Measurements from ENCODE around the gene SH3D19. TPM values are rescaled to one million over a fixed set of nuclear protein-coding genes. Genes with fewer than 3 reads are reported as not detected.
A peak's percentile ranks its signal among the peaks of the same experiment; 100 is the strongest.

SH3D19 gene
- total RNA-seq = 9.4 and 22.8 TPM in 2 replicates

- peak; percentile 40 for DNase-seq (ENCODE audit: low read depth)
Observed at GRCh38 chr4:151325111-151325948, at the start of gene SH3D19. SH3D19 (minus strand) TSS chr4:151325605; CDS start chr4:151325352, 253 bp downstream.

- DNase-seq (ENCODE audit: low read depth) = peak; percentile 77
Observed at GRCh38 chr4:151362404-151363164, 37.2 kb upstream of the SH3D19 start.

- no peak for DNase-seq (ENCODE audit: low read depth)
Observed at GRCh38 chr4:151361966-151362365, 36.6 kb upstream of the SH3D19 start.

GRCh38 chr4:151361126-151361525 lies 35.7 kb upstream of the SH3D19 start:
- DNase-seq (ENCODE audit: low read depth) = no peak

GRCh38 chr4:151359576-151359975 lies 34.2 kb upstream of the SH3D19 start:
- DNase-seq (ENCODE audit: low read depth) = no peak

- no peak for DNase-seq (ENCODE audit: low read depth)
Observed at GRCh38 chr4:151358266-151358665, 32.9 kb upstream of the SH3D19 start.

GRCh38 chr4:151356510-151356909 lies 31.1 kb upstream of the SH3D19 start:
- DNase-seq (ENCODE audit: low read depth) = peak; percentile 44

GRCh38 chr4:151355155-151355554 lies 29.8 kb upstream of the SH3D19 start:
- DNase-seq (ENCODE audit: low read depth) = no peak

GRCh38 chr4:151347490-151348235 lies 22.3 kb upstream of the SH3D19 start:
- DNase-seq (ENCODE audit: low read depth) = no peak

GRCh38 chr4:151344948-151345347 lies 19.5 kb upstream of the SH3D19 start:
- DNase-seq (ENCODE audit: low read depth) = no peak

GRCh38 chr4:151340751-151341385 lies 15.5 kb upstream of the SH3D19 start:
- DNase-seq (ENCODE audit: low read depth) = peak; percentile 44

GRCh38 chr4:151339467-151339866 lies 14.1 kb upstream of the SH3D19 start:
- no peak for DNase-seq (ENCODE audit: low read depth)

GRCh38 chr4:151331276-151332042 lies 6.1 kb upstream of the SH3D19 start:
- peak; percentile 79 for DNase-seq (ENCODE audit: low read depth)

- peak; percentile 29 for DNase-seq (ENCODE audit: low read depth)
Observed at GRCh38 chr4:151329217-151330007, 4.0 kb upstream of the SH3D19 start.

- DNase-seq (ENCODE audit: low read depth) = no peak
Observed at GRCh38 chr4:151325949-151326246, 493 bp upstream of the SH3D19 start.

GRCh38 chr4:151324752-151325110 lies 674 bp downstream of the SH3D19 start:
- peak; percentile 80 for DNase-seq (ENCODE audit: low read depth)

- DNase-seq (ENCODE audit: low read depth) = peak; percentile 25
Observed at GRCh38 chr4:151324124-151324751, 1.2 kb downstream of the SH3D19 start.

- DNase-seq (ENCODE audit: low read depth) = no peak
Observed at GRCh38 chr4:151323667-151324066, 1.7 kb downstream of the SH3D19 start.

GRCh38 chr4:151322570-151322969 lies 2.8 kb downstream of the SH3D19 start:
- peak; percentile 23 for DNase-seq (ENCODE audit: low read depth)

GRCh38 chr4:151322161-151322560 lies 3.2 kb downstream of the SH3D19 start:
- DNase-seq (ENCODE audit: low read depth) = peak; percentile 22
